ENCODE results near the gene SIM2.

DNA sequence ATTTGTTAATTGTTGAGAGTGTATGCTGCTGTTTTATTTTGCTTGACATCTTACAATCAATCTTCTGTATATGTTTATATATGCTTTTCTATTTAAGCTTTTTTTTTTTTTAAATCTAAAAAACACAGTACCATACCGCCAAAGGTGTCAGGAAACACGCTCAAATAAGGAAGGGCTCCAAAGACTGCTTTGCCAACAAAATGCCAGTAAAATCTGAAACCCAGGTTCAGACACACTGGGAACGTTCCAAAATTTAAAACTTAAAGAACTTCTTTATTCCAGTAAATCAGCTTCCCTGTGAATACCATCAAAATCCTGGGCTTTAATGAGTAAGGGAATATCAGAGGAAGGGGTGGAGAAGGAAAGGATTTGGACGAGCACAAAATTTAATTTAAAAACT is 87.3 kb downstream of the SIM2 start:
- TF ChIP-seq, protein P1, sequence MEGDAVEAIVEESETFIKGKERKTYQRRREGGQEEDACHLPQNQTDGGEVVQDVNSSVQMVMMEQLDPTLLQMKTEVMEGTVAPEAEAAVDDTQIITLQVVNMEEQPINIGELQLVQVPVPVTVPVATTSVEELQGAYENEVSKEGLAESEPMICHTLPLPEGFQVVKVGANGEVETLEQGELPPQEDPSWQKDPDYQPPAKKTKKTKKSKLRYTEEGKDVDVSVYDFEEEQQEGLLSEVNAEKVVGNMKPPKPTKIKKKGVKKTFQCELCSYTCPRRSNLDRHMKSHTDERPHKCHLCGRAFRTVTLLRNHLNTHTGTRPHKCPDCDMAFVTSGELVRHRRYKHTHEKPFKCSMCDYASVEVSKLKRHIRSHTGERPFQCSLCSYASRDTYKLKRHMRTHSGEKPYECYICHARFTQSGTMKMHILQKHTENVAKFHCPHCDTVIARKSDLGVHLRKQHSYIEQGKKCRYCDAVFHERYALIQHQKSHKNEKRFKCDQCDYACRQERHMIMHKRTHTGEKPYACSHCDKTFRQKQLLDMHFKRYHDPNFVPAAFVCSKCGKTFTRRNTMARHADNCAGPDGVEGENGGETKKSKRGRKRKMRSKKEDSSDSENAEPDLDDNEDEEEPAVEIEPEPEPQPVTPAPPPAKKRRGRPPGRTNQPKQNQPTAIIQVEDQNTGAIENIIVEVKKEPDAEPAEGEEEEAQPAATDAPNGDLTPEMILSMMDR (conservative IDR thresholded peaks at IDR 0.05; ENCODE audit: low read length), result no peak
- TF ChIP-seq EZH2phosphoT487 (IDR thresholded peaks at IDR 0.05; ENCODE audit: borderline replicate concordance, low read depth, low read length), result no peak

Measured in OCI-LY7 (cell line).